LNCaP clone FGC (cell line): ENCODE data around the gene SETDB1.

Experiments used
- DNase-seq: peaks from one replicate; pipeline ENCODE4 v3.0.0-alpha.2; 2011; ENCODE audit warnings: low read depth
- H3K4me3 ChIP-seq: 2 replicates; pipeline ENCODE4 v1.5.1; 2011; ENCODE audit warnings: mild to moderate bottlenecking, low read depth, low read length, control low read depth
- TF ChIP-seq, protein P1 (sequence below): IDR thresholded peaks from 2 replicates; pipeline ENCODE4 v1.5.1; 2012; ENCODE audit warnings: mild to moderate bottlenecking; ENCODE audit not compliant: control insufficient read depth, insufficient read depth; ENCODE audit errors: extremely low read depth

SETDB1 gene

DNA sequence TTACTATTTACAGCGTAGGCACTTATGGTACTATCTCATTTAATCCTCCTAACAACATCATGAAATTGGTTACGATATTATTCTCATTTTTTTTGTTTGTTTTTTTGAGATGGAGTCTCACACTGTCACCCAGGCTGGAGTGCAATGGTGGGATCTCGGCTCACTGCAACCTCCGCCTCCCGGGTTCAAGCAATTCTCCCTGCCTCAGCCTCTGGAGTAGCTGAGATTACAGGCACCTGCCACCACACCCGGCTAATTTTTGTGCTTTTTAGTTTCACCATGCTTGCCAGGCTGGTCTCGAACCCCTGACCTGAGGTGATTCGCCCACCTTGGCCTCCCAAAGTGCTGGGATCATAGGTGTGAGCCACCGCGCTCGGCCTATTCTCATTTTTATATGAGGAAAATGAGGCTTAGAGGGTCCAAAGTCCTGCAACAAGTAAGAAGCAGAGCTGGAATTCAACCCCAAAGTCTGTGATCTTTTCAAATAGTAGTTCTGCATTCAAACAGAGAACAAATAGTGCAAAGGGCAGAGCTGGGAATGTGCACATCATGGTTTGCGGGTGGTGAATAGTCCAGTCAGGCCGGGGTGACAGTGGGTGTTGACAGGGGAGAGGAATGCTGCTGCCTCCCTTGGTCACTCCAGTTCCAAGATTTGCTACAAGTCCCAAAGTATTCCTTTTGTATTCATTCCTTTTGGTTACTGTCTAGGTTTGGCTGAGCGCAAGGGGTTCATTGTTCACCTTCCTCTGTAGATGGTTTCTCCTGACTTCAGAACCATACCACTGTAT, 86.7 kb downstream of the SETDB1 start:
- TF ChIP-seq, protein P1, sequence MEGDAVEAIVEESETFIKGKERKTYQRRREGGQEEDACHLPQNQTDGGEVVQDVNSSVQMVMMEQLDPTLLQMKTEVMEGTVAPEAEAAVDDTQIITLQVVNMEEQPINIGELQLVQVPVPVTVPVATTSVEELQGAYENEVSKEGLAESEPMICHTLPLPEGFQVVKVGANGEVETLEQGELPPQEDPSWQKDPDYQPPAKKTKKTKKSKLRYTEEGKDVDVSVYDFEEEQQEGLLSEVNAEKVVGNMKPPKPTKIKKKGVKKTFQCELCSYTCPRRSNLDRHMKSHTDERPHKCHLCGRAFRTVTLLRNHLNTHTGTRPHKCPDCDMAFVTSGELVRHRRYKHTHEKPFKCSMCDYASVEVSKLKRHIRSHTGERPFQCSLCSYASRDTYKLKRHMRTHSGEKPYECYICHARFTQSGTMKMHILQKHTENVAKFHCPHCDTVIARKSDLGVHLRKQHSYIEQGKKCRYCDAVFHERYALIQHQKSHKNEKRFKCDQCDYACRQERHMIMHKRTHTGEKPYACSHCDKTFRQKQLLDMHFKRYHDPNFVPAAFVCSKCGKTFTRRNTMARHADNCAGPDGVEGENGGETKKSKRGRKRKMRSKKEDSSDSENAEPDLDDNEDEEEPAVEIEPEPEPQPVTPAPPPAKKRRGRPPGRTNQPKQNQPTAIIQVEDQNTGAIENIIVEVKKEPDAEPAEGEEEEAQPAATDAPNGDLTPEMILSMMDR = no peak
- DNase-seq = no peak
- H3K4me3 ChIP-seq = no peak overlapping the region

DNA sequence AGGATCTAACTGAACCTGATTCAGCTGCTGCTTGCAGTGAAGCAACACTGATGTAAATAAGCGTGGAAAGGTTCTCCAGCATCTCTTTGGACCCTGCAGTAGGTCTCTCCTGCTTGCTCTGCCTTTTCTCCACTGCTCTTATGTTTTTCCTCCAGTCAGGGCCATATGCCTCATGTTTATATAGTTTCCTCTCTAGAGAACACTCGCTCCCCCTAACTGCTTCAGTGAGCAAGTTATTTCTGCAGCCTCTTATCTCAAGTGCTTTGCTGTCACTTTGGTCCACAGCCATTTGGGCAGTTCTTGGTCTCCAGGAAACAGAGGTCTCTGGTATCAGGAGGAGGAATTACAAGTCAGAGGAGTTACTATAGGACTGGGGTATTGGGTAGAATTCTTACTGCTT, 87.4 kb downstream of the SETDB1 start:
- no peak for DNase-seq
- no peak overlapping the region for H3K4me3 ChIP-seq
- TF ChIP-seq, protein P1 = no peak
